ENCODE measurements around the gene COX19.

COX19 gene

GRCh38 chr7:974820-975681 is at the start of gene COX19:
Gene COX19, minus strand, starts transcription at chr7:975549. Its CDS starts 40 bp downstream, at chr7:975509.
- peak; percentile 95 for DNase-seq

GRCh38 chr7:1024331-1024841 is 49.0 kb upstream of the COX19 start:
- DNase-seq = no peak

GRCh38 chr7:1022801-1023465 is 47.6 kb upstream of the COX19 start:
- no peak for DNase-seq

DNA sequence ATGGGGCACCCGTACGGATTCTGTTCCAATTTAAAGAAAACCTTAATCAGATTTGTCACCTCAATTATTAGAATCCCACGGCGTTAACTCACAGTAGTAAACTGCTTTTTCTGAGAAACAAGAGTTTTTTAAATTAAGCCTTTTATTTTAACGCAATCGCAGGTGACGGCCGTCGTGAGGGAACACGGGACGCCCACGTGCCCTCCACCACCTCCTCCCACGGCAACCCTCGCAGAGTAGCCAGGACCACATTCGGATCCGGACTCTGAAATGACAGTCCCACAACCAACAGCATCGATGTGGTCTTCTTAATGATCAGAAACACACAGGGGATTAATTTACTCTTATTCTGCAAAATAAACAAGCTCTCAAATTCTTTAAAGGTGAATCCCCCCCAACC is 47.0 kb upstream of the COX19 start:
- no peak for DNase-seq

DNA sequence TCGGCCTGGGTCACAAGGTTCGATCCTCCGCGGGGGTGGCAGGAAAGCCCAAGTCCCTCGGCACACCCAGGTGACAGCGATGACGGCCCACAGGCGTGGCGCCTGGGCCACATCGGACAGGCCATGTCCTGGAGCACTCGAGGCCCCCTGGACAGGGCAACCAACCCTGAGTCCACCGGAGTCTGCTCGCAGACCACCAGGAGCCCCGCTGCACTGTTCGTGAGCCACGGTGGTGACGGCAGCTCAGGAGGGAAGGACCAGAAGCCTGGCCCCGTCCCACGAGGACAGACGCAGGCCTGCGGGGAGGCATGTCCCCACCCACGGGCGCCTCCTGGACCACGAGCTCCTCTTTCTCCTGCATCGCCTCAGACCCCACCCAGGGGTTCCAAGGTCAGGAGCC is 46.6 kb upstream of the COX19 start:
- DNase-seq = no peak

- no peak for DNase-seq
Observed at GRCh38 chr7:1021366-1021765, 46.0 kb upstream of the COX19 start.

GRCh38 chr7:1020849-1021251 is 45.5 kb upstream of the COX19 start:
- no peak for DNase-seq

DNA sequence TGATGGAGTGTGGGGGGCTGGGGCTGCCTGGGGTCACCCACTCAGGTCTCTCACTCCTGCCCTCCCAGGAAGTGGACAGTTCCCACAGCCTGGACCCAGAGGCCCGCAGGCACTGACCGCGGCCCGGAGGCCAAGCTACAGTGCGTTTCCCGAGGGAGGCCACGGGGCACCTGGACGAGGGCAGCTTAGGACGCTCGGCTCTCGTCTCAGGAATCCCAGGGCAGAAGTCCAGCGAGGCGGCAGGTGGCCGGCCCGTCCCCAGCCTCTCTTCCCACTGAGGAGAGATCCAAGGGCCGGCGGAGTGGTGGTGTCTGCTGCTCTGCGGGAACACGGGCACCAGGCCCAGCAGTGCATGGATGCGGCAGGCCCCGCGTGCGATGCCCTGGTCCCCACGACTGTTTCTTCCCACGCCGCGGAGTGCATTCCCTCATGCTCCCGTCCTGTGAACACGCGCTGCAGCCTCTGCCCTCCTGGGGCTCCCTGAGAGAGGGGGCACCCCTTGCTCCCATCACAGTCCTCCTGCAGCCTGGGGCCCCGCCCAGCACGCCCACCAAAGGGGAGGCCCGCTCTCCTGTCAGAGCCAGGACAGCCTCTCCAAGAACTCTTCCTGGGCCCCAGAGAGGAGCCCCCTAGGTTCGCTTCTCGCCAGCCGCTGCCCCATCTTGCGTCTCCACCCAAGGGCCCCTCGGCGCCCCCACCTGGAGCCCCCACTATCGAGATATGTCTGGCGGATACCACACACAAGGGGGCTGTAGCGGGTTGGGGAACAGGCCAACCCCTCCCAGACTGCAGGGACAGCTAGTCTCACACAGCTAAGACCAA is 44.7 kb upstream of the COX19 start:
- DNase-seq = no peak

DNA sequence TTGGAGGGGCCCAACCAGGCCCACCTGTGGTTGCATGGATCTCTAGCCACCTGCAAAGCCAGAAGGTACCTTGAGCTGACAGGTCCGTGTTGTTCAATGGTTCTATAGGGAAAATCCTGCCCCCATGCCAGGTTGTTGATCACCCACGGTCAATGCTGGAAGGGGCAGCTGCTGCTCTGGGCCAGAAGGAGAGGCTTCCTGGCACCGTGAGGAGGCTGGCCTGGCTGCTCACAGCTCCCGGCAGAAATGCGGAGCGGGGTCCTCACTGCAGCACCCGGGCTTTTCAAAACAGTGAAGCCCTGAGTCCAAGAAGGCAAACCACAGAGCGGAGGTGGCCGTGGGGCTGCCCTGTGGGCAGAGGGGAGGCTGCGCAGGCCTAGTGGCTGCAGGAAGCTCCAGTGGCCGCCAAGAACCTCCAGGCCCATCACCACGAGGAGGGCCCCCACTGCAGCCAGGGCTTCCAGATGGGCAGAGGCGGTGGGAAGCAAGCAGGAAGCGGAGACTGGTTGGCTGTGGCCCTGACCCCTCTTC is 44.0 kb upstream of the COX19 start:
- no peak for DNase-seq

DNA sequence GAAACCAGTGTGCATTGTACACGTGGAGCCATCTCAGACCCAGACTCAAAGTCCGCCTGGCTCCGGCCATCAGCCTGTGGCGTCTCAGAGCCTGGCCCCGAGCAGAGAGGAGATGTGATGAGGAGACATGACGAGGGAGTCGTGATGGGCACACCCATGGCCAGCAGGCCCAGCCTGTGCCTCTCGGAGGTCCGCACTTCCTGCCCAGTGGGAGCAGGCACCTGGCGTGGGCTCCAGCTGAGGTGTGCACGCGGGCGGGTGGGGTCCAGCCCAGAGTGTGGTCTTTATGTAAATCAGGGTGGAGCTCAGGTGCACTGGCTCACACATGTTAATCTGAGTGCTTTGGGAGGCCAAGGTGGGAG is 43.0 kb upstream of the COX19 start:
- DNase-seq = no peak

- DNase-seq = no peak
Observed at GRCh38 chr7:1017586-1018333, 42.4 kb upstream of the COX19 start.

GRCh38 chr7:1016577-1017531 is 41.5 kb upstream of the COX19 start:
- no peak for DNase-seq

GRCh38 chr7:1015196-1016121 is 40.1 kb upstream of the COX19 start:
- peak; percentile 57 for DNase-seq

DNA sequence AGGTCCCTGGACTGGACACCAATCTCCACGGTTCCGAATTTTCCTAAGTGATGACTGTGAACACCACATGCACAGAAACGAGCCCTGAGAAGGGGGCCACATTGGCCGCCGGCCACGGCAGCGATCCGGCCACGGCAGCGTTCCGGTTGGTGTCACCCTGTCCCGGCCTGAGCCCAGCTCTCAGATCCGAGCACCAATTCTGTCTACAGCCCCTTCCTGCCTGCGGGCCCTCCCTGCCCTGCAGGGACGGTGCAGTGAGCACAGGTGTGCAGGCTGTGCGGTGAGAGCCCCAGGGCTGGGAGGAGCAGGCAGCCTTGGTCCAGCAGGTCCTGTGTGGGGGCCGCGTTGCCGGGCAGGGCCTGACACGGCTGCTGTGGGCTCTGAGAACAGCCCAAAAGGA is 39.3 kb upstream of the COX19 start:
- DNase-seq = no peak

DNA sequence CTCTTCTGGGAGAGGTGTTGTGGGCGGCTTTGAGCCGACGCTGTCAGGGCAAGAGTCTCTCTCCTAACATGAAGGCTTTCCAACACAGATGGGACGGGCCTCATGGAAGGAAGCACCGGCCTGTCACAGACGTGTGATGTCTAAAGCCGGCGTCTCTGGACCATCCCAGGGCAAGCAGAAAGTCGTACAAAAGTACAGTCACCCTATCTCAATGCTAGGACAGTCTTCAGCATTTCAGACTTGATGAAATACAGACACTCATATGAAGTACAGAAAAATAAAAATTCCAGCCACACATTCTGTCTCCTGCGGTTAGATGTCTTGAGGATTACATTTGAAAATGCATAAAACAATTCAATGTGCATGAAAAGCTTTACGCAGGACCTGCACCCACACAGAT is 38.2 kb upstream of the COX19 start:
- no peak for DNase-seq

- no peak for DNase-seq
Observed at GRCh38 chr7:1012716-1013095, 37.4 kb upstream of the COX19 start.

- DNase-seq = no peak
Observed at GRCh38 chr7:1012004-1012715, 36.8 kb upstream of the COX19 start.

- DNase-seq = no peak
Observed at GRCh38 chr7:1011297-1012003, 36.1 kb upstream of the COX19 start.

DNA sequence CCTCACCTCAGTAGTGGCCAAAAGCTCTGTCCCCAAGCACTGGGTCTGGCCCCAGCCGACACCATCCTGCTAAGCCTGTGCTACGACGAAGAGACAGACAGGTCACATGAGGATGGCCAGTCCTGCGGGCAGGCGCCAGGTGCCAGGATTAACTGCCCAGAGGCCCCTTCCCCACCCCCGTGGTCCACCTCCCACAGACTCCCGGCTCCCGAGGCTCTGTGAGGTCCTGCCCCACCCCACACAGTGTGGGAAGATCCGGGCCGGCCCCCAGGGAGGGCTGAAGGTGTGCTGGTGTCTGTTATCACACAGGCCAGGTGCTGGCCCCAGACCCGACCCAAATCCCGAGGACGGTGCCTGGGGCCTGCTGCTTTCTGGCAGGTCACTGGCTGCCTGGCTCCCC is 34.9 kb upstream of the COX19 start:
- DNase-seq = no peak
